Lower lobe of right lung (tissue), 2 donors: ENCODE data around the gene ABI3. TPM values are rescaled to one million over a fixed set of nuclear protein-coding genes. Genes with fewer than 3 reads are reported as not detected.

Experiments used
- ATAC-seq, 2 donors: fragments of 200-7000 bp; cut with Tn5 transposase; one replicate each; pipeline ENCODE4 v1.9.1; 2020 to 2022; ENCODE audit warnings: mild to moderate bottlenecking in 2 of 2, moderate library complexity in 2 of 2
- DNase-seq: peaks from one replicate; pipeline ENCODE4 v3.0.0-alpha.2; 2020
- H3K27ac ChIP-seq: fragments of 200-600 bp; one replicate; pipeline ENCODE4 v1.8.0; 2022
- H3K27me3 ChIP-seq: fragments of 200-600 bp; one replicate; pipeline ENCODE4 v1.8.0; 2022; ENCODE audit warnings: low read depth
- H3K36me3 ChIP-seq: fragments of 200-600 bp; one replicate; pipeline ENCODE4 v1.8.0; 2022; ENCODE audit warnings: mild to moderate bottlenecking
- H3K4me1 ChIP-seq: fragments of 200-600 bp; one replicate; pipeline ENCODE4 v1.8.0; 2022
- H3K4me3 ChIP-seq: fragments of 200-600 bp; one replicate; pipeline ENCODE4 v1.8.0; 2022; ENCODE audit warnings: mild to moderate bottlenecking
- H3K9me3 ChIP-seq: fragments of 200-600 bp; one replicate; pipeline ENCODE4 v1.8.0; 2022
- CTCF ChIP-seq: fragments of 200-600 bp; IDR thresholded peaks from one replicate; pipeline ENCODE4 v1.8.0; 2022; ENCODE audit warnings: antibody characterized with exemption, mild to moderate bottlenecking
- intact Hi-C: fragments of 100-400 bp; cut with DNase I; formaldehyde crosslinking; loops from one replicate; pipeline ENCODE4 v1.11.0; 2022
- total RNA-seq: library from RNA; stranded (reverse); fragmentation: NEBNext Ultra II Directional; extraction: Animal tissue kit (Norgen Biotek cat#: 25700); gene quantifications from one replicate; pipeline ENCODE4 v1.2.1, GENCODE V29; 2021
- donor health status: DM: no; HTN: yes; CAD: no; lungs with severe emphysema.

Gene ABI3
- total RNA-seq, 1 donor from 2014 or later: 46.8 TPM

GRCh38 chr17:49187301-49187700 lies 23.2 kb upstream of the ABI3 start:
- TF ChIP-seq CTCF: no peak
- H3K36me3 ChIP-seq: no peaks in the 10 kb centered on the region
- intact Hi-C loops: no loop called here

GRCh38 chr17:49190932-49191331 lies 19.6 kb upstream of the ABI3 start:
- Histone ChIP-seq H3K27me3 (no peaks in the 10 kb centered on the region), H3K27ac (no peak overlapping the region), H3K9me3 (no peaks in the 10 kb centered on the region), H3K4me3 (no peak overlapping the region), H3K4me1 (peaks cover 9% of the 10 kb centered on the region), H3K36me3 (no peaks in the 10 kb centered on the region)
- intact Hi-C loops: no loop called here
- no peak for TF ChIP-seq CTCF
- ATAC-seq (no peak), DNase-seq (no peak)

More at GRCh38 chr17:49187301-49187700, 23.2 kb upstream of the ABI3 start:
- Histone ChIP-seq H3K4me1 (peaks cover 9% of the 10 kb centered on the region), H3K4me3 (no peak overlapping the region), H3K9me3 (no peaks in the 10 kb centered on the region), H3K27ac (no peak overlapping the region), H3K27me3 (no peaks in the 10 kb centered on the region)
- no peak for DNase-seq
- ATAC-seq: no peak

- DNase-seq: no peak
- Histone ChIP-seq H3K36me3 (no peaks in the 10 kb centered on the region), H3K4me1 (peaks cover 9% of the 10 kb centered on the region), H3K27ac (peak overlapping the region; percentile 96), H3K27me3 (no peaks in the 10 kb centered on the region), H3K4me3 (peak overlapping the region; percentile 76), H3K9me3 (no peaks in the 10 kb centered on the region)
- peak in 1 of 2 donors; percentile 0 for ATAC-seq
- intact Hi-C loops: no loop called here
- no peak for TF ChIP-seq CTCF
These were observed 19.0 kb upstream of the ABI3 start for GRCh38 chr17:49191409-49191916.

GRCh38 chr17:49191917-49192741 lies 18.4 kb upstream of the ABI3 start:
- intact Hi-C loops: no loop called here
- no peaks in the 10 kb centered on the region for H3K27me3 ChIP-seq
- ATAC-seq: peak; percentile 88 to 91
- H3K36me3 ChIP-seq: no peaks in the 10 kb centered on the region
- TF ChIP-seq CTCF: peak; percentile 37
- peak overlapping the region; percentile 96 for H3K27ac ChIP-seq
- no peaks in the 10 kb centered on the region for H3K9me3 ChIP-seq
- H3K4me1 ChIP-seq: peaks cover 9% of the 10 kb centered on the region
- peak; percentile 90 for DNase-seq
- peak overlapping the region; percentile 76 for H3K4me3 ChIP-seq

- Histone ChIP-seq H3K36me3 (no peaks in the 10 kb centered on the region), H3K9me3 (no peaks in the 10 kb centered on the region), H3K4me3 (peak overlapping the region; percentile 76), H3K27me3 (no peaks in the 10 kb centered on the region), H3K4me1 (peaks cover 9% of the 10 kb centered on the region), H3K27ac (peak overlapping the region; percentile 96)
- intact Hi-C loops: no loop called here
- DNase-seq: peak; percentile 65
- no peak for TF ChIP-seq CTCF
- ATAC-seq: peak; percentile 9 to 14
These were observed 16.8 kb upstream of the ABI3 start for GRCh38 chr17:49193513-49194296.
